NCI-H748 treated with DMSO at 0.1 percent for 48 hours (cell line): ENCODE data around the gene GDAP1L1.
"Not testable (repeated sequence)": the region's sequence is repeated elsewhere in the genome, so short reads cannot be mapped to it uniquely, and the experiment has no call there.

Experiments
- DNase-seq: peaks from one replicate; lab custom pipeline; 2025; lab: John Stamatoyannopoulos, UW

Gene GDAP1L1

GRCh38 chr20:44255942-44256341 is 8.8 kb downstream of the GDAP1L1 start:
- no peak for DNase-seq

DNA sequence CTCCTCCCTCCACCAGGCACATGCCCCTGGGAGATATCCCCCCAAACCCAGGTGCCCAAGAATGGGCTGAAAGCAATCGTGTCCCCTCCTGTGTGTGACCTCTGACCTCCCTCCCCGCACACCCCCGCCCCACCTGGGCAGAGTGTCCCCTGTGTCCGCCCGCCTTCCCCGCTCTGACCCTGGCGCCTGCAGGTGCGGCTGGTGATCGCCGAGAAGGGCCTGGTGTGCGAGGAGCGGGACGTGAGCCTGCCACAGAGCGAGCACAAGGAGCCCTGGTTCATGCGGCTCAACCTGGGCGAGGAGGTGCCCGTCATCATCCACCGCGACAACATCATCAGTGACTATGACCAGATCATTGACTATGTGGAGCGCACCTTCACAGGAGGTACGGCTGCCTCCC is 9.9 kb downstream of the GDAP1L1 start:
- no peak for DNase-seq

GRCh38 chr20:44258226-44258890 is 11.2 kb downstream of the GDAP1L1 start:
- DNase-seq = no peak

DNA sequence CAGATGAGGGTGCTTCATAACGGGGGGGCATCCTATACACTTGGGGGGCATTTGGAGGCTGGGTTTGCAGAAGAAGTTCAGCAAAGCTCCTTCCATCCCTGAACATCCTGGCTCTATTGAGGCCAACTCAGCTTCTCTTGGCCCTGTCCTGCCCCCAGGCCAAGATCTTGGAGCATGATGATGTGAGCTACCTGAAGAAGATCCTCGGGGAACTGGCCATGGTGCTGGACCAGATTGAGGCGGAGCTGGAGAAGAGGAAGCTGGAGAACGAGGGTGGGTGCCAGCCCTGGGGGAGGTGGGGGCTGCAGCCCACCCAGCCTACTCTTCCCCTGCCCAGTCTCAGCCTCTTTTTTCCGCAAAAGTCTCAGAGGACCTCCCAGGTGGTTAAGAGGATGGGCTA is 17.2 kb downstream of the GDAP1L1 start:
- DNase-seq = no peak

GRCh38 chr20:44268802-44269201 is 21.7 kb downstream of the GDAP1L1 start:
- no peak for DNase-seq

DNA sequence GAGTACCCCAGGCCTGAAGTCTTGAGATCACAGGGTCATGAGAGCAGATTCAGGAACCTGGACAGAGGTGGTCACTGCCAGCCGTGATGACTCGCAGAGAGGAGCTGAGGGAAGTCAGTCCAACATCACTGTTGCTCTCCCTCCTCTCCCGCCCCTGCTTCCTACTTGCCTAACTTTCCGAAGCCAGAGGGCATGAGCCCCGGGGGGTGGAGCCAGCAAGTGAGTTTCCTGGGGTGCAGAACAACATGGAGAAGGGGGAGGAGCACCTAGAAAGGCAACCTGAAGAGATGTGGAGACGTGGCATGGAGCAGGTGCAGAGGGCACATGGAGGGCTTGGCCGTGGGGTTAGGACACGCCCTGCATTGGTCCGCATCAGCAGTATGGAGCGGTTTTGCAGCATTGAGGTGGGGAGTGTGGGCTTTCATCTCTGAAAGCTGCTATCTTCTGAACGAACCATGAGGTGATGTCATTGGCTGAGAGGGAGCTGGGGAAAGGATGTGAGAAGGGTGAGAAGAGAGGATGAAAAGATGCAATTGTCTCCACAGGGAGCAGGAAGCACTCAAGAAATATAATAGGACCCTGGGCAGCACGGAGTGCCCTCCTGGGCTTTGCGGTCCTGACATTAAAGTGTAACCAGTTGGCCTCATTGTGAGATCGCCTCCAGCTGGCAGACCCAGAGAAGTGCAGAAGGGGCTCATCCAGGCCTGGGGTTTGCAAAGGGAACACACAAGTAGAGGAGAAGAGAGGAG is 25.0 kb downstream of the GDAP1L1 start:
- no peak for DNase-seq

DNA sequence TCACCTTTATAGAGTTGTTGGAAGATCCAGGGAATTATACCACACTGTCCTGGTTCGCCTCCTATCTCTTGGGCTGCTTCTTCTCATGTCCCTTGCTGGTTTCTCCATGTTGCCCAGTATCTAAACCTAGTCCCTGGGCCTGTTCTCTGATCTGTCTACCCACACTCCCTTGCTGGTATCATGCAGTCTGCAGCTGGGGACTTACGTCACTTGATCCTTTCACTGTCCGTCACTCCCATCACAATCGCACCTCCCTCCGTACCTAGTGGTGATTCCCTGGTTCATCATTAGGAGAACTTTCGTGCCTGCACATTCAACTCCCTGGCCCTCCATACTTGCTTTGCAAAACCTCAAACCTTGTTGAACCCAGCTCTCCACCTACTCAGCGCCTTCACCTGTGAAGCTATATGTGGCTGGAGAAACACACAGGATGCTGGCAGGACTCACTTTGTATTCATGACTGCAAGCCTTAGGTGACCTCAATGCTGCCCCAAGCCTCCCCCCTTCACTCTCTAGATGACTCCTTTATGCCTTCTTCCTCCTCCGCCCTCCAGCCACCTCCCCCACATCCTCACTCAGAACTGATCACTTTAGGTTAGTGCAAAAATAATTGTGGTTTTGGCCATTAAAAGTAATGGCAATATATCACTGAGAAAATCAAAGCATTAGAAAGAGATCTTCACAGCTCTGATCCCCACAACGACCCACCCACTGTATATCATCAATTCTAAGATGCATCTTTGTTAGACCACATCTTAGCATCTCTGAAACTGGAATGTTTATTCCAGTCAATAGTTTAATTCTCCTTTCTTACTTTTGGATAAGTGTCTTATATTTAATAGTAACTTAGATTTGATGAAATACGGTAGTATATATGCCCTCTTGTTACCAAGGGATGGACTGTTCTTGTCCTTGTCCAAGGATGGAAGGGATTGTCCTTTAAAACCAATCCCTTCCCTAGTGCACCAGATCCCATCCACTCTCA is 26.4 kb downstream of the GDAP1L1 start:
- DNase-seq = no peak

DNA sequence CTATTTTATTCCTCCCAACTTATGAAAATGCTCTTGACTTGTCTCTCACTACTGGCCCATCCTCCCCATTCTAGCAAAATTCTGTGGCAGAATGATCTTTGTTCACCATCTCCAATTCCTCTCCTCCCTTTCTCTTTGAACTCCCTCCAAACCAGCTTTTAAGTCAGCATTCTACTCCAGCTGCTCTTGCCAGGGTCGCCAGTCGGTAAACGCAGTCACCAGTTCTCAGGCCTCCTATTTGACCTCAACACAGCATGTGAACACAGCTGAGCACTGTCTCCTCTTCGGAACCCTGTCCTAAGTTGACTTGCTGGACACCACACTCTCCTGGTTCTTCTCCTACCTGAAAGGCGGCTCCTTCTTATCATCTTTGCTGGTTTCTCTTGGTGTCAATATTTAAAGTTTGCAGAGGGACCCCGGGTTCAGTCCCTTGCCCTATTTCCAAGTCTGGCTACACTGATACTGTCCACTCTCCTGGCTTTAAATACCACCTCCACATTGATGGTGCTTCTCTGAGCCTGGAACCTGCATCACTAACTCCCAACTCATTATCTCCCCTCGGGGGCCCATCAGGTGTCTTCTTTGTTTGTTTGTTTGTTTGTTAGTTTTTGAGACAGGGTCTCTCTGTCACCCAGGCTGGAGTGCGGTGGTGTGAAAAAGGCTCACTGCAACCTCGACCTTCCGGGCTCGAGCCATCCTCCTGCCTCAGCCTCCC is 27.4 kb downstream of the GDAP1L1 start:
- DNase-seq = no peak

GRCh38 chr20:44279228-44279627 is 32.1 kb downstream of the GDAP1L1 start:
- DNase-seq = no peak

- no peak for DNase-seq
Observed at GRCh38 chr20:44280387-44280786, 33.3 kb downstream of the GDAP1L1 start.

- DNase-seq = no peak
Observed at GRCh38 chr20:44282192-44282591, 35.1 kb downstream of the GDAP1L1 start.

- no peak for DNase-seq
Observed at GRCh38 chr20:44284032-44284431, 36.9 kb downstream of the GDAP1L1 start.

GRCh38 chr20:44287272-44288097 is 40.4 kb downstream of the GDAP1L1 start:
- no peak for DNase-seq

DNA sequence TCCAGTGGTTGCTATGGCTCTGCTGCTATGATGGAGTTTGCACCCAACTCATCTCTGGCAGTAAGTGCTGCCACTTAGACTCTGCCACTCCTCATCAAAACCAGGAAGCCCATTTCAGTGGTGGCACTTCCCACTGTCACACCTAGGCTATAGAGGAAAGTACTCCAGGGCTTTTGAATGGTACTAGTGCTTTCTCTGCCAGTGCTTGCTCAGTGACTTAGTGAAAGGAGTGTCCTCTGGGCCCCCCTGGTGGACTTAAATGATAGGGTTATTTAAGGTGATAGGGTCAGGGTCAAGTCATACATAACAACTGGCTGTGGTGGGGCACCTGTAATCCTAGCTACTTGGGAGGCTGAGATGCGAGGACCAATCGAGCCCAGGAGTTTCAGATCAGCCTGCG is 41.1 kb downstream of the GDAP1L1 start:
- DNase-seq = no peak

- no peak for DNase-seq
Observed at GRCh38 chr20:44291754-44292153, 44.6 kb downstream of the GDAP1L1 start.

GRCh38 chr20:44296011-44296410 is 48.9 kb downstream of the GDAP1L1 start:
- no peak for DNase-seq

DNA sequence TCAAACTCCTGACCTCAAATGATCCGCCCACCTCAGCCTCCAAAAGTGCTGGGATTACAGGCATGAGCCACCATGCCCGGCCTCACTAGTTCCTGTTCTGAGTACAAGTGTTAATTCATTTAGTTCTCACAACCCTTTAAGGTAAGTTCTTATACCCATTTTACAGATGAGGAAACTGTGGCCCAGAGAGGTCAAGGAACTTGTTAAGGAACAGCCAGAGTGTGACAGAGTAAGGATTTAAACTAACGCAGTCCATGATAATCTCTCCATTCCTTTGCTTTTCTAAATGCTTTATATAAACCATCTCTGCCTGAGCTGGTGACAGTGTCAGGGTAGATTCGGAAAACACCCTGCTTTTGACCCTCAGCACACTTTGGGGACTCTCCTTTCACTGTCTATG is 50.6 kb downstream of the GDAP1L1 start:
- DNase-seq = no peak

- DNase-seq = not testable (repeated sequence)
Observed at GRCh38 chr20:44299011-44299535, 52.0 kb downstream of the GDAP1L1 start.

DNA sequence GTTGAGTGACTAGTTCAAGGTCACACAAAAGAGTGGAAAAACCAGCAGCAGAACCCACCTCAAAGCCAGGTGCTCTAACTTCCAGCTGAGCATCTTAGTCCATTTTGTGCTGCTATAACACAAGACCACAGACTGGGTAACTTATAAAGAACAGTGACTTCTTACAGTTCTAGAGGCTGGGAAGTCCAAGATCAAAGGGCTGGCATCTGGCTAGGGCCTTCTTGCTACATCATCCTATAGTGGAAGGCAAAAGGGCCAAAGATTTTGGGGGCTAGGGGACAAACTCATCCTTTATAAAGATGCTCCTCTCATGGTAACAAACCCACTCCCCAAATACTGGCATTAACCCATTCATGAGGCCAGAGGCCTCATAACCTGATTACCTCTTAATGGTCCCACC is 54.2 kb downstream of the GDAP1L1 start:
- DNase-seq = no peak

- DNase-seq = no peak
Observed at GRCh38 chr20:44302026-44302669, 55.0 kb downstream of the GDAP1L1 start.
